ENCODE results near the gene KIF6.
A peak's percentile ranks its signal among the peaks of the same experiment; 100 is the strongest.

Gene KIF6

GRCh38 chr6:39422238-39422637, 303.0 kb downstream of the KIF6 start:
- DNase-seq = peak in 1 of 56 donors; percentile 13

DNA sequence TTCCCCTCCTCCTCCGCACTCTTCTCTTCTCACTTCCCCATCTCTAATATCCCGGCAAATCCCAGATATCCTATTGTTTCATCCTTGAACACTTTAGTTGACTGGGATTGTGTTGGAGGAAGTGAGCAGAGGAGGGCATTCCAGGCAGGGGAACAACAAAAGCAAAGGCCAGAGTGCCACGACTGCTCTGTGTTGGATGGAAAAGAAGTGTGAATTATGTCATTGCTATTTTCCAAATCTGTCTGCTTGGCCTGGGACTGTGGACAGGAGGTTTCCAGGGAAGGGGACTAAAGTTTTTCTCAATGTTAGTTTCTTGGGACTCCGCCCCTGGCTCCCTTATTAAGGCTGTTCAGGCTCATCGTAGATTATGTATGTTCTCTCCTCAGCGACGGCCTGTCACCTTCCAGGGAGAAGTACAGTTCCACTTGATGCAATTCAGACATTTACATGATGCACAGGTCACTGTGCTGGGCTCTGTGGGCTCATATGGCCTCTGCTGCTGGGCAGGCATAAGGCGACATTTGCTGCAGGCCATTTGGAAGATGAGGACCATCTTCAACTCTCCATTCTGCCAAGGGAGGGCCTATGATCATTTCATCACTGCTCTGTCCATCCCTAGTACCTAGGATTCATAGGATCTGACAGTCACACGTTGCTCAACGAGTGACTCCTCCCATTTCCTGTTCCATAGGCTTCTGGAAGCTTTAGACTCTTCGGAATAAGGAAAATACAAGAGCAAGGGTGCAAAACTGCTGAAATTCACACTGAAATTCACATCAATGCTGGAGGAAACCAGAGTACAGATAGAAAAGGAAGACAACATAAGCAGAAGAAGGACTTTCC, 303.6 kb downstream of the KIF6 start:
- no peak for DNase-seq

DNA sequence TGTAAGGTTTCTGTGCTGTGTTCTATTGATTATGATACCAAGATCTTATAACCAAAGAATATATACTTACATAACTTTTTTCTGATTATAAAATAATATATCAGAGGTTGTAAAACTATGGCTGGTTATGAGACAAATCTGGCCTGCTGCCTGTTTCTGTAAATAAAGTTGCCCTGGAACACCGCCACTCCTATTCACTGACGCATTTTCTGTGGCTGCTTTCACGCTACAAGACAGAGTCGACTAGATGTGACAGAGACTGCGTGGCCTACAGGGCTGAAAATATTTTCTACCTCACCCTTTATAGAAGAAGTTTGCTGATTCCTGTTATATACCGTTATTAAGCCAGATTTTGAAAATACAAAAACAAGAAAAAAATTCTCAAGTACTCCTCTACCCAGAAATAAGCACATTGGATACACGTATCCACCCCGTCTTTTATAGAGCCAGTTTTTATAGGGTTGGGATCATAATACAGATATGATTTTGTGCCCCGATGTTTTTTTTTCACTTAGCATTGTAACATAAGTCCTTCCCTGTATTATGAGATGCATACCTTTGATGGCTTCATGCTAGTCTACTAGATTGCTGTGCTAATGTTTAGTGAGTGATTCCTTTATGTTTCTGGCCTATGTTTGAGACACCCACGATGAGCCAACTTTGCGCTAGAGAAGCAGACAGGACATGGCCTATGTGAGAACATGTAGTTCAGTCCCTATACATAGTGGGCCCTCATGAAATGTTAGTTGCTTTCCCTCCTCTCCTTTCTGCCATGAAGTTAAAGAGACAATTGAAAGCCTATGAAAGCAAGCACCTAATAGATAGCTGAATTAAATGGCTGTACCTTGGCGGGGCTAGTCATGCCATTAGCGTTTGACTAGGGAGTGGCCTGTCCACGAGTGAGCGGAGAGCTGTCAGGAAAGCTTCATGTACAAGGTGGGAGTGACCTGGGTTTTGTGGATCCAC, 304.6 kb downstream of the KIF6 start:
- DNase-seq = peak in 4 of 56 donors; percentile 19 to 49 (median 38)

- peak in 8 of 56 donors; percentile 16 to 53 (median 42) for DNase-seq
Observed at GRCh38 chr6:39419607-39420006, 305.6 kb downstream of the KIF6 start.

DNA sequence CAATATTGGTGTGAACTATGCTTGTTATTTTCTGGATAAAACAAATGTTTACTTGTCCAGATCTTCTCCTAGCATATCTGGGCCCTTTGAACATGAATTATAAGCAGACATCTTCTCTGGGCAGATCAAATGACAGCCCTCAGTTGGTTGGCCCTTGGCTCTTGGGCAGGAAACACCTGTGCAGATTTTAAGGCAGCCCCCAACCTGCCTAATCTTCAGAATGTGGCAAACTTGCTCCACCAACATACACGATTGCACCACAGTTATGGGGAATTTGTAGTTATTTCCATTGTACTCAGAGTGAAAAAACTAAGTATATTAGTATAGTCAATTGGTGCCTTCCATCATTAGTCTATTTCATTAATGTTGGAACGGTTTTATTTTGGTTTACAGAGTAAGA, 307.8 kb downstream of the KIF6 start:
- no peak for DNase-seq

- DNase-seq = no peak
Observed at GRCh38 chr6:39416728-39417127, 308.5 kb downstream of the KIF6 start.

DNA sequence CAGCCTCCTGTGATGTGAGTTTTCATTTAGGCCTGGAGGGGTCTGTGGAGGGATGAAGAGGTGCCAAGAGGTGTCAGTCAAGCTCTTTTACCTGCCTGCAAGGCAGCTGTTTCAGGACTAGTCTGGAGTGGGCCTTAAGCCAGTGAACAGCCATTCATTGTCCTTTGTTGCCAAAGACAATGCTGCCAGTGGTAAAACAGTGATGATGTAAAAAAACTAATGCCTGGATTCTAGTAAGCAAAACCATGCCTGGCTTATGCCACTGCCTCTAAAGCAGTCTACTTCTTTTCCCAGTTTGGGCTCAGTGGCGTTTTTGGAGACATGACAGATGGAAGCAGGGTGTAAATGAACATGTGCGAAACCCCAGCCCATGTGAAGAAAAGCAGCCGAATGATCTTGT, 309.2 kb downstream of the KIF6 start:
- peak in 1 of 56 donors; percentile 9 for DNase-seq

DNA sequence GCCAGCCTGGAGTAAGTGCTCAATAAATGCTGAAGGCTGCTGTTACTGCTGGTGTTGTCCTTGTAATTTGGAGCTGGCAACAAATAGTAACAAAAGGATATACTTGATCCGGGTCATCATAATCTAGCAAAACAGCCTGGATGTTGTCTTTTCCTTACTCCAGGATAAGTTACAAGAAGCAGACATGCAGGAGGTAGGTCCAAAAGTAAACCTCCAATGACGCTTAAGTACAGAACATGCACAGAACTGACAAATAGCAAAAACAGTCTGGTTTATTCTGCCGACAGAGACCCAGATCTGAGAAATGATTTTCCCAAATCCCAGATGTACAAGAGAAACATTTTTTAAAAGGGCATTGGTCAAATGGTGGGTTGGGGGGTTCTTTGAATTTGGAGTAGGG, 309.7 kb downstream of the KIF6 start:
- no peak for DNase-seq

GRCh38 chr6:39411465-39411864, 313.7 kb downstream of the KIF6 start:
- peak in 3 of 56 donors; percentile 14 to 58 (median 18) for DNase-seq

DNA sequence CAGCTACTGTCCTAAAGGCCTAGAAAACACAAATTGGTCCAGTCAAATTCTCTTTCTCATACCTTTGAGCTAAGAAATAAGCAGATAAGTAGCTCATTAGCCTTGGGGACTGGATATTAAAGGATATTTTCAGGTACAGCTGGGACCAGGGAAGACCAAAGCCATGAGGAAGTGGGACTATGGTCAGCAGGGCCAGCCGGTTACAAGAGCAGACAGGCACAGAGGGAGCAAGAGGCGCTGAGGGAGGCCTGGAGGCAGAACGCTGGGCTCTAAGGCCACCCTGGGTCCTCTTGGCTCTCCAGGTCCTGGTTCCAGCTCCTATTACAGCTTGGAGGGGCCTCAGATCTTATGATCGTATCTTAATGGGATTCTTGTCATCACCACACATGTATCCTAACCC, 314.2 kb downstream of the KIF6 start:
- DNase-seq = no peak

DNA sequence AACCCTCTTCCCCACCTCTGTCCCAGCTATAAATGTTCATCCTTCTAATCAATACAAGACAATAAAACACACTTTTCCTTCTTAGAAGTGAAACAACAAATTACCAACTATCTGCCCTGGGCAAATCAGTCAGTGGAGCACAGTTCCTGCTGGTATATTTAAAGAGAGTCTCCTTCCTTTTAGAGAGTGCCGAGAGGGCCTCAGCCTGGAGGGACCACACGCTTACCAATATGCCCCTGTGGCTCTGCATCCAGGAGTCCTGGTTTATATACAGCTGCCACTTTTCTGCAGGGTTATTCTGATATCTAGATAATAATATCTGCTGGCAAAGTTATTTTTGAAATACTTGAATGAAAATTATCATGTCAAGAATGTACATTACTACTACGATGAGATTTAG, 315.3 kb downstream of the KIF6 start:
- DNase-seq = no peak

- DNase-seq = no peak
Observed at GRCh38 chr6:39407446-39407993, 317.7 kb downstream of the KIF6 start.

DNA sequence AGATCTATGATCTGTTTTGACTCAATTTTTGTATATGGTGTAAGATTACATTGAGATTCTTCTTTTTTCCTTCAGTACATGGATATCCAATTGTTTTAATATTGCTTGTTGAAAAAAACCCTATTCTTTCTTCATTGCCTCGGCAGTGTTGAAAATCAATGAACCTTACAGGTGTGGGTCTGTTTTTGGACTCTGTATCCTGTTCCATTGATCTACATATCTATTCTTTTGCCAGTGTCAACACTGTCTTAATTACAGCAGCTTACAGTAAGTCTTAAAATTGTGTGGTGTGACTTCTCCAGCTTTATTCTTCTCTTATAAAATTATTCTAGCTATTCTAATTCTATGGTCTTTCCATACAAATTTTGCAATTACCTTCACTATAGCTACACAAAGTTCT, 320.9 kb downstream of the KIF6 start:
- DNase-seq = no peak

DNA sequence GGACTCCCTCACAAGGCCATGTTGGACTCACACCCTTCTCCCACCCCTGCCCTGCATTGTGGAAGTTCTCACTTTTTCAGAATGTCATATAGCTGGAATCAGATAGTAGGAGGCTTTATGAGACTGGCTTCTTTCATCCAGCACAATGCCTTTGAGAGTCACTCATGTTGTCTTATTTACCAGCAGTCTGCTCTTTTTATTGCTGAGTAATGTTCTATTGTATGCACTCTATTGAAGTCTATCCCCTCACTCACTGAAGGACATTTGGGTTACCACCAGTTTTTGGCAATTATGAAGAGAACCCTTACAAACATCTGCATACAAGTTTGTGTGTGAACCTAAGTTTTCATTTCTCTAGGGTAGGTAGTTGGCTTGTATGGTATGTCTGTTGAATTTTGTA, 321.9 kb downstream of the KIF6 start:
- DNase-seq = no peak

DNA sequence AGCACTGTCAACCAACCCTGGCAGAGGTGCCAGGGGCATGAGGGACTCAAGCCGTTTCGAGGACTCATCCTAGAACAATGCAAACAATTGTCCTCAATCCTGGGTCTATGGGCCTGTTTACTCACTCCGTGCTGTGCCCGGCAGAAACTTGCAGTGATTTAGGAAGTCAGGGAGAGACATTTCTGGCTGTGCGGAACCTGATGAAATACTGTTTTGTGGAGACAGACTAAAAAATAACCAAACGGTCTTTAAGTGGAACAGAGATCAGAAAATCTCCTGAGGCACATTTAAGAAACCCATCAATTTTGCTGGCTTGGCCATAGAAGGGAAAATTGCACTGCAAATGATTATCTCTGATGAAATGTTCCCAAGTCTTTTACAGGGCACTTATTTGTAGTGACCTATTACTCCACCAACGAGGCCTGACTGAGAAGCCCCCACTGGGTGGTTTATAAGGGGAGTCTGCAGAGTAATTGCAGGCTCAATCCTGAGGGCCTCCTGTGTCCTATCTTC, 322.9 kb downstream of the KIF6 start:
- peak in 28 of 56 donors; percentile 11 to 74 (median 38) for DNase-seq

- DNase-seq = no peak
Observed at GRCh38 chr6:39401376-39401775, 323.8 kb downstream of the KIF6 start.

DNA sequence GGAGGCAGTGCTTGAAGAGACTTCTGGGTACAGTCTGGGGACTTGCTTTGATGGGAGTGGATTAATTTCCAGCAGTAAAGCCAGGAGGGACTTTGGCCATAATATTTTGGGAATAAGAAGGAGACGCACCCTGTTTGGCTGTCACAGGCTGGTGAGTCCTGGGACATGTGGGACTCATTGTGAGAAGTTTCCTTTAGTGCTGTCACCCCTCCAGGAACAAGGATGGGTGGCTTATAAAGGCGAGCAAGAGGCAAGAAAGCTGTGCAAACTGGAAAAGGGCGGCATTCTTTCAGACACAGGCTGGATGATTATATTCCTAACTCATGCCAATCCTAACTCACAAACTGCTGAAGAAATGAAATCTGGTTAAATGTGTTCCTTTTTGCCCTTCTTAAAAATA, 325.2 kb downstream of the KIF6 start:
- DNase-seq = no peak

DNA sequence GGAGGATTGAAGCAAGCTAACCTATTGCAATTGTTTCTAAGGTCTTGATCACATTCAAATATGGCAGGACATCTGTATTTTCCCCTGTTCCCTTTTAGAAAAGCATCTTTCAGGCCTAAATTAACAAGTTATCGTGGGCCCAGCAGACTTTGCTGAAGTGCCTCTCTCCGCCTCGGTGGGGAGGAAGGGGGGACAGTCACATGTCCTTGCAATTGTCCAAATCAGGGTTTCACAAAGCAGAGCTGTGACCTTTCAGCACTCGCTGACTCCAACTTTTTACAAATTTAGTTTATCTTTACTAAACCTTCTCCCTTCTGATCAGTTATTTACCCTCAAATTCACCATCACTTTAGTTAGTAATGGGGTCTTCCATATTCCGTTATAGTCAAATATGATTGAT, 328.4 kb downstream of the KIF6 start:
- DNase-seq = no peak

DNA sequence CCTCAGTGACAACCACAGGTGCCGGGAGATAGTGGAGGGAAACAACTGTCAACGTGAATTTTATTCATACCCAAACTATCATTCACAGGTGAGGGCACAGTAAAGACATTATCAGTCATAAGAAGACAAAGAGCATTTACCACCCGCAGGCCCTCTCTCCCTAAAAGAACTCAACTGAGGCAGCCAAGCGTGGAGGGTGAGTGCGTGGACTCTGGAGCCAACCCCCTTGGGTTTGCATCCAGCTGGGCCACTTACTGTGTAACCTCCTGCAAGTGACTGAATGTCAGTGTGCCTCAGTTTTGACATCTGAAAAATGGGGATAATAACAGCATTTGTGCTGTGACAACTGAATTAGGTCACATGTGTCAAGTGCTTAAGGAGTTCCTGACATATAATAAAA, 332.1 kb downstream of the KIF6 start:
- no peak for DNase-seq

DNA sequence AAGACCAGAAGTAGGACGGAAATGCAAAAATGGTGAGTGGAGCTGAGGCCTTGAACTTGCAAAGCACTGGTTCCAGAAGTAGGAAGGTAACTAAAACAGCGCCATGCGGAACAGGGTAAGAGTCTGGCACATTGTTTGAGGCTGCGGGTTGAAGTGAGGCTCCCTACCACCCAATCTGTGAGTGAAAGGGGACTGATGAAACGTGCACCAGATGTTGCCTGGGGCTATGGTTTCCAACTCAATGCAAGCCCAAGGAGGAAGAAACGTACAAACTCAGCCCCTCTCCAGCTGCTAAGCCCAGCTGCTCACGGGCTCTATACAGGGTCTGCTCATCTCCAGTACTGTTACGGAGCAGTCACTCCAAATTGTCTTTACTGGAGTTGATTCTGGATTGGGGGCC, 334.0 kb downstream of the KIF6 start:
- DNase-seq = no peak

GRCh38 chr6:39389484-39389767, 335.8 kb downstream of the KIF6 start:
- no peak for DNase-seq

Measured in amygdala (tissue), 56 donors.